Spleen (tissue), 7 donors: Measurements from ENCODE around the gene PAQR6.

Source experiments
- CTCF ChIP-seq, 11 experiments: fragments of 200-600 bp in 7 of 11; fragments of 450-650 bp in 4 of 11; sonication (generic) in 4 of 11; IDR thresholded peaks in 8 of 11; conservative IDR thresholded peaks in 3 of 11; 1 replicate in 7 of 11; 2 replicates in 4 of 11; pipeline versions ENCODE4 v1.4.0 to v1.8.0; 2016 to 2021; ENCODE audit warnings: antibody characterized with exemption in 11 of 11, inconsistent platforms in 4 of 11, mild to moderate bottlenecking in 1 of 11
- POLR2A ChIP-seq, 3 donors: fragments of 450-650 bp; IDR thresholded peaks; one replicate each; pipeline ENCODE4 v1.5.1; 2017; ENCODE audit warnings: antibody characterized with exemption in 3 of 3, mild to moderate bottlenecking in 1 of 3
- donor health status: DM: no; HTN: no; CAD: no; lungs with moderate emphysema.
- donor health status: DM: no; HTN: no; CAD: no.
- donor health status: DM: no; HTN: no; CAD: no.

GRCh38 chr1:156268336-156268735 lies 20.5 kb upstream of the PAQR6 start:
- TF ChIP-seq CTCF (IDR thresholded peaks at IDR 0.05 in 8 of 11, conservative IDR thresholded peaks at IDR 0.05 in 3 of 11) (no peak), POLR2A (IDR thresholded peaks at IDR 0.05) (no peak)
